ENCODE data around the gene MRAP2.

The MRAP2 gene

DNA sequence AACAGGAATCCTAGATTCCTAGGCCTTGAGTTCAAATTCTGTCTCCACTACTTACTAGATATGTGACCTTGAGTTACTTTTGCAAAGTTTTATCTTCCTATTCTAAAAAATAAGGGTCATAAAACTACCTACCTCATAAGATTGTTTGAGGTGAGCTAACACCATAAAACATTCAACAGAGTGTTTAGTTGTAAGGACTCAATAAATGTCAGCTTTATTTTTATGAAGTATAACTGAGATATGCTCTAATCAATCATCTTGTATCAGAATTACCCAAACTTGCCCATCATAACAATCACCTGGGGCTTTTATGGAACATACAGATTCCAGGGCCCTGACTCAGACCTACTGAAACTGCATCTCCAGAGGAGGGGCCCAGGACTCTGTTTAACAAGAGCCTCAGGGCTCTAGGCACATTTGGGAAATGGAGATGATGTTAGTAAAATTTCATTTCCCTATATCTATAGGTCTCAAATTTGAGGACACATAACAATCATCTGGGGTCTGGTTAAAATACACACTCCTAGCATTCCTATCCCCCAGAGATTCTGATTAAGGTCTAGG, 35.5 kb upstream of the MRAP2 start:
- H3K27ac ChIP-seq (ENCODE audit: poor library complexity, severe bottlenecking) = no peak overlapping the region
- H3K27me3 ChIP-seq (ENCODE audit: insufficient read depth, poor library complexity, severe bottlenecking) = no peaks in the 10 kb centered on the region
- DNase-seq (ENCODE audit: low spot score) = no peak
- no peak overlapping the region for H3K4me3 ChIP-seq (ENCODE audit: severe bottlenecking)
- H3K36me3 ChIP-seq (ENCODE audit: low read depth) = no peaks in the 10 kb centered on the region
- H3K4me1 ChIP-seq (ENCODE audit: insufficient read depth, poor library complexity, severe bottlenecking) = no peaks in the 10 kb centered on the region
- H3K9me3 ChIP-seq (ENCODE audit: severe bottlenecking) = no peaks in the 10 kb centered on the region
- TF ChIP-seq, protein P1, sequence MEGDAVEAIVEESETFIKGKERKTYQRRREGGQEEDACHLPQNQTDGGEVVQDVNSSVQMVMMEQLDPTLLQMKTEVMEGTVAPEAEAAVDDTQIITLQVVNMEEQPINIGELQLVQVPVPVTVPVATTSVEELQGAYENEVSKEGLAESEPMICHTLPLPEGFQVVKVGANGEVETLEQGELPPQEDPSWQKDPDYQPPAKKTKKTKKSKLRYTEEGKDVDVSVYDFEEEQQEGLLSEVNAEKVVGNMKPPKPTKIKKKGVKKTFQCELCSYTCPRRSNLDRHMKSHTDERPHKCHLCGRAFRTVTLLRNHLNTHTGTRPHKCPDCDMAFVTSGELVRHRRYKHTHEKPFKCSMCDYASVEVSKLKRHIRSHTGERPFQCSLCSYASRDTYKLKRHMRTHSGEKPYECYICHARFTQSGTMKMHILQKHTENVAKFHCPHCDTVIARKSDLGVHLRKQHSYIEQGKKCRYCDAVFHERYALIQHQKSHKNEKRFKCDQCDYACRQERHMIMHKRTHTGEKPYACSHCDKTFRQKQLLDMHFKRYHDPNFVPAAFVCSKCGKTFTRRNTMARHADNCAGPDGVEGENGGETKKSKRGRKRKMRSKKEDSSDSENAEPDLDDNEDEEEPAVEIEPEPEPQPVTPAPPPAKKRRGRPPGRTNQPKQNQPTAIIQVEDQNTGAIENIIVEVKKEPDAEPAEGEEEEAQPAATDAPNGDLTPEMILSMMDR (IDR thresholded peaks at IDR 0.05; ENCODE audit: poor library complexity, severe bottlenecking) = no peak
- ATAC-seq (ENCODE audit: low read depth) = no peak

GRCh38 chr6:84001119-84001518, 32.5 kb upstream of the MRAP2 start:
- ATAC-seq (ENCODE audit: low read depth) (no peak), DNase-seq (ENCODE audit: low spot score) (no peak)
- Histone ChIP-seq H3K4me1 (ENCODE audit: insufficient read depth, poor library complexity, severe bottlenecking) (no peaks in the 10 kb centered on the region), H3K27me3 (ENCODE audit: insufficient read depth, poor library complexity, severe bottlenecking) (no peaks in the 10 kb centered on the region), H3K4me3 (ENCODE audit: severe bottlenecking) (no peak overlapping the region), H3K27ac (ENCODE audit: poor library complexity, severe bottlenecking) (no peak overlapping the region), H3K36me3 (ENCODE audit: low read depth) (no peaks in the 10 kb centered on the region), H3K9me3 (ENCODE audit: severe bottlenecking) (no peaks in the 10 kb centered on the region)
- TF ChIP-seq, protein P1 (IDR thresholded peaks at IDR 0.05; ENCODE audit: poor library complexity, severe bottlenecking) = no peak

GRCh38 chr6:84002226-84002625, 31.3 kb upstream of the MRAP2 start:
- Histone ChIP-seq H3K27me3 (ENCODE audit: insufficient read depth, poor library complexity, severe bottlenecking) (no peaks in the 10 kb centered on the region), H3K27ac (ENCODE audit: poor library complexity, severe bottlenecking) (no peak overlapping the region), H3K36me3 (ENCODE audit: low read depth) (no peaks in the 10 kb centered on the region), H3K4me1 (ENCODE audit: insufficient read depth, poor library complexity, severe bottlenecking) (no peaks in the 10 kb centered on the region), H3K4me3 (ENCODE audit: severe bottlenecking) (no peak overlapping the region), H3K9me3 (ENCODE audit: severe bottlenecking) (no peaks in the 10 kb centered on the region)
- DNase-seq (ENCODE audit: low spot score) (no peak), ATAC-seq (ENCODE audit: low read depth) (no peak)
- TF ChIP-seq, protein P1 (IDR thresholded peaks at IDR 0.05; ENCODE audit: poor library complexity, severe bottlenecking) = no peak

GRCh38 chr6:84003131-84003530, 30.4 kb upstream of the MRAP2 start:
- ATAC-seq (ENCODE audit: low read depth) (no peak), DNase-seq (ENCODE audit: low spot score) (no peak)
- Histone ChIP-seq H3K4me3 (ENCODE audit: severe bottlenecking) (no peak overlapping the region), H3K27ac (ENCODE audit: poor library complexity, severe bottlenecking) (no peak overlapping the region), H3K27me3 (ENCODE audit: insufficient read depth, poor library complexity, severe bottlenecking) (no peaks in the 10 kb centered on the region), H3K9me3 (ENCODE audit: severe bottlenecking) (no peaks in the 10 kb centered on the region), H3K4me1 (ENCODE audit: insufficient read depth, poor library complexity, severe bottlenecking) (no peaks in the 10 kb centered on the region), H3K36me3 (ENCODE audit: low read depth) (no peaks in the 10 kb centered on the region)
- TF ChIP-seq, protein P1 (IDR thresholded peaks at IDR 0.05; ENCODE audit: poor library complexity, severe bottlenecking) = no peak

GRCh38 chr6:84003654-84004053, 29.9 kb upstream of the MRAP2 start:
- TF ChIP-seq, protein P1 (IDR thresholded peaks at IDR 0.05; ENCODE audit: poor library complexity, severe bottlenecking) = no peak
- H3K9me3 ChIP-seq (ENCODE audit: severe bottlenecking) = no peaks in the 10 kb centered on the region
- no peak overlapping the region for H3K27ac ChIP-seq (ENCODE audit: poor library complexity, severe bottlenecking)
- H3K4me3 ChIP-seq (ENCODE audit: severe bottlenecking) = no peak overlapping the region
- H3K4me1 ChIP-seq (ENCODE audit: insufficient read depth, poor library complexity, severe bottlenecking) = no peaks in the 10 kb centered on the region
- H3K36me3 ChIP-seq (ENCODE audit: low read depth) = no peaks in the 10 kb centered on the region
- H3K27me3 ChIP-seq (ENCODE audit: insufficient read depth, poor library complexity, severe bottlenecking) = no peaks in the 10 kb centered on the region
- no peak for ATAC-seq (ENCODE audit: low read depth)
- DNase-seq (ENCODE audit: low spot score) = no peak
